MCF 10A (cell line): ENCODE data around the gene PDZD7. TPM values are rescaled to one million over a fixed set of nuclear protein-coding genes. Genes with fewer than 3 reads are reported as not detected.

Experiments
- BruUV-seq: library from RNA; stranded (reverse); fragments of 400-500 nt; replicated peaks from 2 replicates; lab custom pipeline; 2021; lab: Mats Ljungman, UMichigan
- CTCF ChIA-PET: fragments of 300-600 bp; sonication (Branson Sonifier 250); formaldehyde crosslinking; extraction: SDS; loops from one replicate; lab custom pipeline; 2021; ENCODE audit warnings: antibody characterized with exemption, inconsistent platforms; lab: Yijun Ruan, JAX
- POLR2A ChIA-PET: fragments of 300-600, 350-650 bp; sonication (Branson Sonifier 250); formaldehyde crosslinking; extraction: SDS; loops from one replicate; lab custom pipeline; 2020; ENCODE audit warnings: antibody characterized with exemption, inconsistent platforms; lab: Yijun Ruan, JAX
- DNase-seq: peaks from one replicate; pipeline ENCODE4 v3.0.0-alpha.2; 2018; ENCODE audit not compliant: unreplicated experiment
- H3K27ac Mint-ChIP-seq: one replicate; pipeline ENCODE4 v1.8.0; 2022; ENCODE audit warnings: mild to moderate bottlenecking, low read depth, mixed read lengths; ENCODE audit not compliant: unreplicated experiment
- H3K27me3 Mint-ChIP-seq: one replicate; pipeline ENCODE4 v1.8.0; 2022; ENCODE audit warnings: mixed read lengths; ENCODE audit not compliant: insufficient read depth, unreplicated experiment
- H3K36me3 Mint-ChIP-seq: one replicate; pipeline ENCODE4 v1.8.0; 2022; ENCODE audit warnings: mild to moderate bottlenecking, moderate library complexity, mixed read lengths; ENCODE audit not compliant: insufficient read depth, unreplicated experiment
- H3K4me1 Mint-ChIP-seq: one replicate; pipeline ENCODE4 v1.8.0; 2022; ENCODE audit warnings: mixed read lengths; ENCODE audit not compliant: insufficient read depth, unreplicated experiment
- H3K4me3 Mint-ChIP-seq: one replicate; pipeline ENCODE4 v1.8.0; 2022; ENCODE audit warnings: mild to moderate bottlenecking, moderate library complexity, mixed read lengths; ENCODE audit not compliant: unreplicated experiment
- H3K9me3 Mint-ChIP-seq: one replicate; pipeline ENCODE4 v1.8.0; 2022; ENCODE audit warnings: mixed read lengths; ENCODE audit not compliant: unreplicated experiment
- intact Hi-C: fragments of 100-400 bp; cut with micrococcal nuclease; formaldehyde crosslinking; loops from 2 replicates; pipeline ENCODE4 v1.14.1; 2022
- total RNA-seq: library from RNA; stranded (reverse); gene quantifications from 2 replicates; pipeline ENCODE4 v1.2.3, GENCODE V29; 2022
- TF ChIP-seq, protein P1 (sequence below): fragments of 200-600 bp; IDR thresholded peaks from one replicate; pipeline ENCODE4 v1.8.0; 2022; ENCODE audit warnings: antibody characterized with exemption, mild to moderate bottlenecking; ENCODE audit not compliant: unreplicated experiment

PDZD7 gene
- total RNA-seq, 1 experiment from 2014 or later = 0.58 TPM

DNA sequence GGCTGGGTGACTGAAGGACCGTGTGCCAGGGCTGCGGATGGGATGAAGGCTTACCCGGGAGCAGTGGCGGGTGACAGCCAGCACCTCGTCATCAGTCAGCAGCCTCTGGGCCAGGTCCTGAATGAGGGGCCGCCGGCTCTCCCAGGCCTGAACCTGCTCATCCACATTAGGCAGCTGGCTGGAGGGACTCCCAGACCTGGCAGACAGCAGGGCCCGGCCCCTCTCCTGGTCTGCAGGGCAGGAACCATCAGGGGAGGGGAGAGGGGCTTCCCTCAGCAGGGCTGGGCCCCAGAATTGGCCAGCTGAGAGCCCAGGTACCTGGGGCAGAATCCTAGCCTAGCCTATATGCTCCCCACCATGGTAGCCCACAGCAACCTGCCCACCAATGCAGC is 15.4 kb downstream of the PDZD7 start:
- intact Hi-C loops = no loop called here
- no peak for DNase-seq
- H3K27ac Mint-ChIP-seq = no peak overlapping the region
- no peaks in the 10 kb centered on the region for H3K9me3 Mint-ChIP-seq
- H3K4me3 Mint-ChIP-seq = no peak overlapping the region
- ChIA-PET CTCF (interaction anchor here (0.6 to 7.0 kb wide), 11 partner anchors 9 to 112 kb away, joined by 3 to 199 read pairs (median 12); partner anchors contain the start of genes LZTS2, PDZD7 and SFXN3), POLR2A (interaction anchor here (0.5 to 2.1 kb wide), 5 partner anchors 15 to 534 kb away, joined by 3 to 26 read pairs (median 4); partner anchors contain the start of genes LZTS2, MRPL43, PDZD7 and SFXN3)
- BruUV-seq = no TSS peak
- no peaks in the 10 kb centered on the region for H3K36me3 Mint-ChIP-seq
- TF ChIP-seq, protein P1, sequence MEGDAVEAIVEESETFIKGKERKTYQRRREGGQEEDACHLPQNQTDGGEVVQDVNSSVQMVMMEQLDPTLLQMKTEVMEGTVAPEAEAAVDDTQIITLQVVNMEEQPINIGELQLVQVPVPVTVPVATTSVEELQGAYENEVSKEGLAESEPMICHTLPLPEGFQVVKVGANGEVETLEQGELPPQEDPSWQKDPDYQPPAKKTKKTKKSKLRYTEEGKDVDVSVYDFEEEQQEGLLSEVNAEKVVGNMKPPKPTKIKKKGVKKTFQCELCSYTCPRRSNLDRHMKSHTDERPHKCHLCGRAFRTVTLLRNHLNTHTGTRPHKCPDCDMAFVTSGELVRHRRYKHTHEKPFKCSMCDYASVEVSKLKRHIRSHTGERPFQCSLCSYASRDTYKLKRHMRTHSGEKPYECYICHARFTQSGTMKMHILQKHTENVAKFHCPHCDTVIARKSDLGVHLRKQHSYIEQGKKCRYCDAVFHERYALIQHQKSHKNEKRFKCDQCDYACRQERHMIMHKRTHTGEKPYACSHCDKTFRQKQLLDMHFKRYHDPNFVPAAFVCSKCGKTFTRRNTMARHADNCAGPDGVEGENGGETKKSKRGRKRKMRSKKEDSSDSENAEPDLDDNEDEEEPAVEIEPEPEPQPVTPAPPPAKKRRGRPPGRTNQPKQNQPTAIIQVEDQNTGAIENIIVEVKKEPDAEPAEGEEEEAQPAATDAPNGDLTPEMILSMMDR = no peak
- no peaks in the 10 kb centered on the region for H3K27me3 Mint-ChIP-seq
- peaks cover 30% of the 10 kb centered on the region for H3K4me1 Mint-ChIP-seq

DNA sequence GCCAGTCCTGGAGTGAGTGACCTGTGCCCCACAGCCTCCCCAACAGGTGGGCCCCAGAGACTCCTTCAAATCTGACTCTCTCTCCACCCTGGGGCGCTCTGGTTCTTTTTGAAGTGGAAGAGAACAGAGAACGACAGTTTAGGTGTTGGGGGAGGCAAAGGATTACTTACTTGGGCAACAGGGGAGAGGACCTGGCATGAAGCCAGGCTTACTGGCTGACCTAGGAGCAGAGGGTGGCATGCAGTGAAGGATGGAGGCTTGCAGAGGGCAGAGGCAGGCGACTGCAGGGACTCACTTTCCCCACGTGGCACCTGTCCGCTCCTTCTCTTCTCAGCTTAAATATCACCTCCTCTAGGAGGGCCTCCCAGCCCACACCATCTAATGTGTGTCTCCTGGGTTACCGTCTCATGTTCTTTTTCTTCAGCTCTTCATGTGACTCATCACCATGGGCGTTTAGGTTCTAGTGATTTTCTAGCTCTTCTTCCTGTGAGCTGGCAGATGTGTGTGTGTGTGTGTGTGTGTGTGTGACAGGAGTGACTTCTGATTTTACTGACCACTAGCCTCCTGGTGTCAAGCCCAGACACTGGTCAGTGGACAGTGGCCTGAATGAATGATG is 15.9 kb downstream of the PDZD7 start:
- DNase-seq = peak; percentile 85

DNA sequence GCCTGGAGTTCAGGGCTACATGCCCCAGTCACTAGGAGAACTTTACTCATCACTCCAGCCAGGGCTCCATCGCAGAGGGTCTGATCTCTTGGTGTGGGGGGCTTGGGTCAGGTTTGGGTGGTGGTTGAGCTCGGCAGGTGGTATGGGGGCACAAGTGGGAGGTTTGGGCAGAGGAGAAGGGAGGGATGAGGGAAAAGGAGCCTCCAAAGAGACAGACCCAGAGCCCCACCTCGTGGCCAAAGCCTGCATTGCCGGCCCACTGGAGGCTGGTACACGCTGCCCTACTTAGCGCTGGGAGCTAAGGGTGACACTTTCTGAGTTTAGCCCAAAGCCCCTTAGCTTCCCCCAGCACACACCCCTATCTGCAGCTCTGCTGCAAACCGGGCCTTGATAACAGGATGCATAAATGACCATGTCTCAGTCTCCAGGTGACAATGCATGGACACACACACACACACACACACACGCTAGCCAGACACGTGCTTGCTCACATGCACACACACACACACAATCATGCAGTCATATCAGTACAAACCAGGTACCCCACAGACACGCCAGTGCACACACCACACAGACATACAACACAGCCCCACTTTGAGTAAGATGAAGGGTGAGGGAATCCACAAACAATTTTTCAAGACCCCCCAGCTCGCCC is 16.6 kb downstream of the PDZD7 start:
- H3K27me3 Mint-ChIP-seq = no peaks in the 10 kb centered on the region
- POLR2A ChIA-PET = interaction anchor here (0.5 to 2.1 kb wide), 5 partner anchors 8 to 117 kb away, joined by 3 to 26 read pairs (median 3); partner anchors contain the start of genes LZTS2, PDZD7 and SFXN3

More for the DNA sequence above, 15.9 kb downstream of the PDZD7 start:
- H3K4me1 Mint-ChIP-seq = peaks cover 30% of the 10 kb centered on the region
- H3K36me3 Mint-ChIP-seq = no peaks in the 10 kb centered on the region
- CTCF ChIA-PET = interaction anchor here (0.5 to 7.0 kb wide), 21 partner anchors 10 to 113 kb away, joined by 3 to 199 read pairs (median 6); partner anchors contain the start of genes LZTS2, PDZD7 and SFXN3
- intact Hi-C loops = no loop called here
- no peak overlapping the region for H3K27ac Mint-ChIP-seq
- BruUV-seq = no TSS peak
- no peaks in the 10 kb centered on the region for H3K27me3 Mint-ChIP-seq
- H3K9me3 Mint-ChIP-seq = no peaks in the 10 kb centered on the region
- TF ChIP-seq, protein P1 = no peak
- no peak overlapping the region for H3K4me3 Mint-ChIP-seq
- POLR2A ChIA-PET = interaction anchor here (0.5 to 2.1 kb wide), 8 partner anchors 8 to 118 kb away, joined by 3 to 26 read pairs (median 4); partner anchors contain the start of genes LZTS2, MRPL43, PDZD7 and SFXN3

More for the DNA sequence above, 16.6 kb downstream of the PDZD7 start:
- BruUV-seq = no TSS peak
- TF ChIP-seq, protein P1 = peak; percentile 95
- peak; percentile 77 for DNase-seq
- Mint-ChIP-seq H3K4me3 (no peak overlapping the region), H3K36me3 (no peaks in the 10 kb centered on the region), H3K27ac (no peak overlapping the region), H3K9me3 (no peaks in the 10 kb centered on the region), H3K4me1 (peaks cover 30% of the 10 kb centered on the region)
- CTCF ChIA-PET = interaction anchor here (0.5 to 7.0 kb wide), 26 partner anchors 11 to 1089 kb away, joined by 3 to 199 read pairs (median 6); partner anchors contain the start of genes LZTS2, PDZD7 and SFXN3
- intact Hi-C loops = no loop called here
